ENCODE data around the gene WASL.

The WASL gene

GRCh38 chr7:123695944-123696677 is 52.7 kb downstream of the WASL start:
- no peak for DNase-seq (ENCODE audit: low read depth in 2 of 2, low spot score in 1 of 2)

- DNase-seq (ENCODE audit: low read depth in 2 of 2, low spot score in 1 of 2): no peak
Measured at GRCh38 chr7:123692471-123692877, 56.3 kb downstream of the WASL start.

GRCh38 chr7:123690550-123690949 is 58.3 kb downstream of the WASL start:
- DNase-seq (ENCODE audit: low read depth in 2 of 2, low spot score in 1 of 2): no peak

- no peak for DNase-seq (ENCODE audit: low read depth in 2 of 2, low spot score in 1 of 2)
Measured at GRCh38 chr7:123689250-123689649, 59.6 kb downstream of the WASL start.

GRCh38 chr7:123687727-123688126 is 61.1 kb downstream of the WASL start:
- no peak for DNase-seq (ENCODE audit: low read depth in 2 of 2, low spot score in 1 of 2)

- DNase-seq (ENCODE audit: low read depth in 2 of 2, low spot score in 1 of 2): no peak
Measured at GRCh38 chr7:123687161-123687560, 61.6 kb downstream of the WASL start.

- DNase-seq (ENCODE audit: low read depth in 2 of 2, low spot score in 1 of 2): no peak
Measured at GRCh38 chr7:123682690-123683089, 66.1 kb downstream of the WASL start.

- DNase-seq (ENCODE audit: low read depth in 2 of 2, low spot score in 1 of 2): no peak
Measured at GRCh38 chr7:123681561-123681960, 67.2 kb downstream of the WASL start.

- no peak for DNase-seq (ENCODE audit: low read depth in 2 of 2, low spot score in 1 of 2)
Measured at GRCh38 chr7:123680580-123680979, 68.2 kb downstream of the WASL start.

- no peak for DNase-seq (ENCODE audit: low read depth in 2 of 2, low spot score in 1 of 2)
Measured at GRCh38 chr7:123679614-123680013, 69.2 kb downstream of the WASL start.

- no peak for DNase-seq (ENCODE audit: low read depth in 2 of 2, low spot score in 1 of 2)
Measured at GRCh38 chr7:123677061-123677715, 71.6 kb downstream of the WASL start.

- no peak for DNase-seq (ENCODE audit: low read depth in 2 of 2, low spot score in 1 of 2)
Measured at GRCh38 chr7:123675181-123675473, 73.7 kb downstream of the WASL start.

- no peak for DNase-seq (ENCODE audit: low read depth in 2 of 2, low spot score in 1 of 2)
Measured at GRCh38 chr7:123674399-123675180, 74.2 kb downstream of the WASL start.

- no peak for DNase-seq (ENCODE audit: low read depth in 2 of 2, low spot score in 1 of 2)
Measured at GRCh38 chr7:123673752-123674398, 74.9 kb downstream of the WASL start.

- no peak for DNase-seq (ENCODE audit: low read depth in 2 of 2, low spot score in 1 of 2)
Measured at GRCh38 chr7:123673137-123673732, 75.6 kb downstream of the WASL start.

GRCh38 chr7:123669485-123669884 is 79.3 kb downstream of the WASL start:
- DNase-seq (ENCODE audit: low read depth in 2 of 2, low spot score in 1 of 2): no peak

- DNase-seq (ENCODE audit: low read depth in 2 of 2, low spot score in 1 of 2): no peak
Measured at GRCh38 chr7:123666492-123666891, 82.3 kb downstream of the WASL start.

GRCh38 chr7:123665896-123666295 is 82.9 kb downstream of the WASL start:
- DNase-seq (ENCODE audit: low read depth in 2 of 2, low spot score in 1 of 2): no peak

GRCh38 chr7:123665157-123665556 is 83.6 kb downstream of the WASL start:
- no peak for DNase-seq (ENCODE audit: low read depth in 2 of 2, low spot score in 1 of 2)

GRCh38 chr7:123663200-123663599 is 85.6 kb downstream of the WASL start:
- no peak for DNase-seq (ENCODE audit: low read depth in 2 of 2, low spot score in 1 of 2)

GRCh38 chr7:123662755-123663154 is 86.0 kb downstream of the WASL start:
- no peak for DNase-seq (ENCODE audit: low read depth in 2 of 2, low spot score in 1 of 2)
